GM18507 (cell line): ENCODE results near the gene CHCHD1.

Experiments used
- DNase-seq: peaks from one replicate; pipeline ENCODE4 v3.0.0; 2011; ENCODE audit warnings: low read depth; ENCODE audit not compliant: insufficient read length; ENCODE audit errors: extremely low spot score
- FAIRE-seq: peaks from 2 replicates; lab custom pipeline; 2011; peaks lifted over from hg19 to GRCh38; lab: Jason Lieb, UNC

CHCHD1 gene

DNA sequence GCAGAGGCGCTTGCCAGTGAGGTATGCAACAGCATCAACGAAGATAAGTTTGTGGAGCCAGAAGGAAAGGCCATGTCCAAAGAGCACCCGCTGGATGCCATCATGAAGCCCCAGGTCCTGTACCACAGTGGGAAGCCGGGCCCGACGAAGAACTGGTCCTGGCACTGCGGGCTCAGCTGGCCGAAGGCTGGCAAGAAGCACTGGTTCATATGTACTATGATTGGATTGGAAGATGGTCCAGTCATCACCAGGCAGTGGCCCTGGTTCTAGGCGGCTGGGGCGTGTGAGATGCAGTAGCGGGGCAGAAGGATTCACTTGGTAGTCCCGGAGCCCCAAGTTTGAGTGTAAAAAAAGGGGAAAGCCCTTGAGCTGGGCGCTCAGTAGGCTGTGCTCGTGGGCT lies 25.6 kb downstream of the CHCHD1 start:
- FAIRE-seq, result no peak

DNA sequence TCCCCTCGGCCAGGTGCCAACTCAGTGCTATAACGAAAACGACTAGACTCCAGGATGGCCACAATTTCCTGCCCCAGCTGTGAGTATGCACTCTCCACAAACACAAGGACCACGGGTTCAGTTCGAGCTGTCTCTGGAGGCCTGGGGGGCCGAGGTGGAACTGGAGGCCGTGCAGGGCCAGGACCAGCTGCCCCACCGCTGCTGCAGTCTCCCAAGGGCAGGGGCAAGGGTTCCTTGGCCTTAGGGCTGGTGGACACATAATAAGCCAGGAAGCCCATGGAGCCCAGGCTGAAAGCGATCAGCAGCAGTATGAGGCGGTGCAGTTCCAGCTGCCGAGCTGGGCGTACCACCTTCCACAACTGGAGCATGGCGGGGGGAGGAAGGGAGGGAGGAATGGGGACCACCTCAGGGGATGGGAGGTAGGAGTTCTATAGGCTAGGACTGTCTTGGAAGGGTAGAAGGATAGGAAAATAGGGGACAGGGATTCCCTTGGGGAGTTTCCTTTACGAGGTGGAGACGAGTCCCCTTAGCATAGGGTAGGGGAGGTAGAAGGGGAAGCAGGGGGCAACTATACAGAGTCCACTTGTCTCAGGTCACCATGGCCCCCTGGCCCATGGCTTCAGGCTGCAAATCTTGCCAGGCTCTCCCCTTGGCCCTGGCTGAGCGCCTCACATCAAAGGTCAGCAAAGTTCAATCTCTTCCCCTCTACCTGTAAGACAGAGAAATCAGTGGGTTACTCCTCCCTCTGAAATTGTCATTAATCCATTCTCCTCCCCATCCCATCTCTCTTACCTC lies 26.4 kb downstream of the CHCHD1 start:
- no peak for FAIRE-seq
- DNase-seq, result no peak

More for the DNA sequence above, 25.6 kb downstream of the CHCHD1 start:
- DNase-seq, result no peak

- DNase-seq, result no peak
- no peak for FAIRE-seq
Observed at GRCh38 chr10:73809061-73809818, 27.4 kb downstream of the CHCHD1 start.

GRCh38 chr10:73810358-73810734 lies 28.5 kb downstream of the CHCHD1 start:
- DNase-seq, result no peak
- FAIRE-seq, result no peak

DNA sequence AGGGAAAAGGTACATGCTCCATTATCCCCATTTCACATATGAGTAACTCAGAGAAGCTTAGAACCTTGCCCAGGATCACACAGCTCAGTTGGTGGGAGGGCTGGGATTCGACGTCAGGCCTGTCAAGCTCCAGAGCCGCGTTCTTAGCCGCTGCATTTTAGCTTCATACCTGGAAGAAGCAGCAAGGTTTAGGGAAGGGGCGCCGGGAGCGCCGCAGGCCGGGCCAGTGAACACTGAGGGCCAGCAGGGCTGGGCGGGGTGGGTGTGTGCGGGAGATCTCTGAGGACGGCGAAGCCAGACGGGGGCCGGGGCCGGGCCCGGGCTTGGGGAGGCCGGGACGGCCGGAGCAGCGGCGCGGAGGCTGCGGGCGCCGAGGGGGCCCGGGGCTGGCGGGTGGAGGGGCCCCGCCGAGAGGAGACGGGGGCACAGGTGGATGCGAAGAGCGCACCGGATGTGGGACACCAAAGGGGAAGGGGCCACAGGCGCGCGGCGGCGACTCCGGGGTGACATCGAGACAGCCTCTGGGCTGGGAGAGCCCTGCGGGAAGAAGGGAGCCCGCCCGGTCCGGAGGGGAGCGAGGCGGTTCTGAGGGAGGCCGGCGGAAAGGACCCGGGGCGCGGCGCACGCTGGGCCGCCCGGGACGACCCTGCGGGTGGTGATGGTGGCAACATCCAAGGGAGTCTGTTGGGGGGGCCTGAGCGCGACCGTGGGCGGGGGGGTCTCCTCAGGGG lies 29.1 kb downstream of the CHCHD1 start:
- FAIRE-seq (no peak), DNase-seq (peak; percentile 44)

DNA sequence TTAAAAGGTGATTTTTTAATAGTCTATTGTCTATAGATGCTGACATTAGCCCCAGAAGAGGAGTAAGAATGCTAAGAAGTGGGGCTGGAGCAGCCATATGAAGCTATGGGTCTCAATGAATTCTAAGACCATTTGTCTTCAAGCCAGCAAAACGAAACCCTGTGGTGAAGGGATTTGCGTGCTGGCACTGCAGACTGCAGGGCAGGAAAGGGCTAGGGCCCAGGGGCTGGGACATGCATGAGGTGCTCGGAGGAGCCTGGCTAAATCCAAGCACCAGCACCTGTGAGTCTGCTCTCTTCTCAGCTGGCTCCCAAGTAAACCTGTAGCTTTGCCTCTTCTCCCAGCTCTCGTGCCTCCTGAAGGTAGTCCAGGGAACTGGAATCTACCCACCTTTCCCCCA lies 30.8 kb downstream of the CHCHD1 start:
- no peak for FAIRE-seq
- DNase-seq, result no peak

DNA sequence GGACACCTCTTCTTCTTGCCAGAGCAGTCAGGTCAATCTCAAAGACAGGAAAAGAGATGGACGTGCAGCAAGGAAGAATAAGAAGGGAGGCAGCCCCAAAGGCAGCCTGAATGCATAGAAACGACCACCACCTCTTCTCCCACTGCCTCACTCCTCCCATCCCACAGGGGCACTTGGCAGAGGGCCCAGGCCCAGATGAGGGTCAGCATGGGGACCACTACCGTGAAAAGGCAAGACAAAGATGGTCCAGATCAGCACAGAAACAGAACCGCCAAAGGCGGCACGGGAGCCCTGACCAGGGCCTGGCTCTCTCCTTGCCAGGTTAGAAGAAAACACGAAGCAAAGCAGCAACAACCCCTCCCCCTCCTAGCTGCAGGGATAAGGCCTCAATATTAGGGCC lies 31.5 kb downstream of the CHCHD1 start:
- DNase-seq, result no peak
- no peak for FAIRE-seq

DNA sequence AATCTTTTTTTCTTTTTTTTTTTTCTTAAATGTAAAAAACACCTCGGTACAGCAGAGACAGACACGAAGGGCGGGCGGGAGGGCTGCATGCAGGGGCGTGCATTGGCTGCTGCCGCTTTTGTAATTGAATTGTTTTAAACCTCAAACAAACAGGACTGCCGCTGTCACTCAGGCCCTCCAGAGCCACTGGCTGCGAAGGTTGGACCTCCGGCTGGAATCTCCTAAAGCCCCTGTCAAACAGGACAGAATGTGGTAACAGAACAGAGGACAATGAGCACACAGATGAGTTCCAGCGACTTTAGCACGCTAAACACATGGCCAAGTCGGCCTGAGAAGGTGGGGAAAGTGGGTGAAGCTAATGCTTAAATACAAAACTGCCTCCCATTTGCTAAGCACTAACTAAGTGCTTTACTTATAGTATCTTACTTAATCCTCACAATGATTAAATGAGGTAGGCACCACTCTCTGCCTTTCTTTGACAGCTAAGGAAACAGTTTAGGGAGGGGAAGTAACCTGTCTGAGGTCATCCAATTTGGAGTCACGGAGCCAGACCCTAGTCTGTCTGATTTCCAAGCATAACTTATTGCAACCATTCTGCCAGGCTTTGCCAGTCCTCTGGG lies 32.5 kb downstream of the CHCHD1 start:
- DNase-seq (no peak), FAIRE-seq (no peak)

- FAIRE-seq, result no peak
- no peak for DNase-seq
Observed at GRCh38 chr10:73814896-73815718, 33.3 kb downstream of the CHCHD1 start.

GRCh38 chr10:73815719-73816030 lies 33.8 kb downstream of the CHCHD1 start:
- DNase-seq, result no peak
- no peak for FAIRE-seq

- FAIRE-seq (no peak), DNase-seq (no peak)
Observed at GRCh38 chr10:73816917-73817729, 35.3 kb downstream of the CHCHD1 start.

DNA sequence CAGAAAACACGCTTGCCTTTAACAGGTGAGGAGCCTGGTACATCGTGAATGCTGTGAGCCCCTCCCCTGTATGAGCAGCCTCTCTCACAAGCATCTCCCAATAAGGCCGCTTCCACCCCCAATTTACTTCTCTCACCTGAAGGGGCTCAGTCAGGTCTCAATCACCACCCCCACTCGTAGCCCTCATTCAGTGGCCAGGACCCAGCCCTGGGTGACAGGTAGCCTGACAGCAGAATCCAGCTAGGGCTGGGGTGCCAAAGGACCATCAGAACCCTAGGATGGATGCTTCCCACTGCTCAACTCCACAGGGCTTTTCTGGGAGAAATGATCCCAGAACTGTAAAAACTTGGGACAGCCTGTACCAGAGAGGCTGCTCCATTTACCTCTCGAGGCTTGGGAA lies 36.0 kb downstream of the CHCHD1 start:
- no peak for FAIRE-seq

GRCh38 chr10:73818402-73818801 lies 36.6 kb downstream of the CHCHD1 start:
- FAIRE-seq, result no peak
- DNase-seq, result no peak

More for the DNA sequence above, 36.0 kb downstream of the CHCHD1 start:
- no peak for DNase-seq

GRCh38 chr10:73819081-73819480 lies 37.2 kb downstream of the CHCHD1 start:
- FAIRE-seq, result no peak
- DNase-seq, result no peak

GRCh38 chr10:73819513-73820093 lies 37.8 kb downstream of the CHCHD1 start:
- FAIRE-seq (no peak), DNase-seq (no peak)

- FAIRE-seq (no peak), DNase-seq (no peak)
Observed at GRCh38 chr10:73823391-73823790, 41.5 kb downstream of the CHCHD1 start.

GRCh38 chr10:73824146-73824725 lies 42.4 kb downstream of the CHCHD1 start:
- no peak for FAIRE-seq
- DNase-seq, result no peak
